ENCODE data around the gene FXYD3.
"Not testable (repeated sequence)": the region's sequence is repeated elsewhere in the genome, so short reads cannot be mapped to it uniquely, and the experiment has no call there.

FXYD3 gene

GRCh38 chr19:35146746-35147459 lies 31.3 kb downstream of the FXYD3 start:
- no peak for TF ChIP-seq CTCF (IDR thresholded peaks at IDR 0.05; ENCODE audit: low read depth, low read length, missing control alignments)
- no peak for DNase-seq (ENCODE audit: low read depth)
- H3K4me3 ChIP-seq (ENCODE audit: low read depth, low read length), result no peak overlapping the region

- no peak overlapping the region for H3K4me3 ChIP-seq (ENCODE audit: low read depth, low read length)
- no peak for DNase-seq (ENCODE audit: low read depth)
- TF ChIP-seq CTCF (IDR thresholded peaks at IDR 0.05; ENCODE audit: low read depth, low read length, missing control alignments), result no peak
Measured at GRCh38 chr19:35149463-35149862, 33.8 kb downstream of the FXYD3 start.

GRCh38 chr19:35150445-35150844 lies 34.8 kb downstream of the FXYD3 start:
- no peak overlapping the region for H3K4me3 ChIP-seq (ENCODE audit: low read depth, low read length)
- TF ChIP-seq CTCF (IDR thresholded peaks at IDR 0.05; ENCODE audit: low read depth, low read length, missing control alignments), result no peak
- no peak for DNase-seq (ENCODE audit: low read depth)

- DNase-seq (ENCODE audit: low read depth), result no peak
- no peak overlapping the region for H3K4me3 ChIP-seq (ENCODE audit: low read depth, low read length)
- no peak for TF ChIP-seq CTCF (IDR thresholded peaks at IDR 0.05; ENCODE audit: low read depth, low read length, missing control alignments)
Measured at GRCh38 chr19:35151273-35152065, 35.8 kb downstream of the FXYD3 start.

GRCh38 chr19:35153129-35153522 lies 37.5 kb downstream of the FXYD3 start:
- DNase-seq (ENCODE audit: low read depth), result not testable (repeated sequence)

GRCh38 chr19:35153701-35154524 lies 38.3 kb downstream of the FXYD3 start:
- peak; percentile 73 for TF ChIP-seq CTCF (IDR thresholded peaks at IDR 0.05; ENCODE audit: low read depth, low read length, missing control alignments)
- DNase-seq (ENCODE audit: low read depth), result no peak
- H3K4me3 ChIP-seq (ENCODE audit: low read depth, low read length), result peak overlapping the region; percentile 85

More at GRCh38 chr19:35153129-35153522, 37.5 kb downstream of the FXYD3 start:
- H3K4me3 ChIP-seq (ENCODE audit: low read depth, low read length), result not testable (repeated sequence)

Measured in GM12864 (cell line).